ENCODE data around the gene RABGGTA.
A peak's percentile ranks its signal among the peaks of the same experiment; 100 is the strongest.

- TF ChIP-seq, protein P1, sequence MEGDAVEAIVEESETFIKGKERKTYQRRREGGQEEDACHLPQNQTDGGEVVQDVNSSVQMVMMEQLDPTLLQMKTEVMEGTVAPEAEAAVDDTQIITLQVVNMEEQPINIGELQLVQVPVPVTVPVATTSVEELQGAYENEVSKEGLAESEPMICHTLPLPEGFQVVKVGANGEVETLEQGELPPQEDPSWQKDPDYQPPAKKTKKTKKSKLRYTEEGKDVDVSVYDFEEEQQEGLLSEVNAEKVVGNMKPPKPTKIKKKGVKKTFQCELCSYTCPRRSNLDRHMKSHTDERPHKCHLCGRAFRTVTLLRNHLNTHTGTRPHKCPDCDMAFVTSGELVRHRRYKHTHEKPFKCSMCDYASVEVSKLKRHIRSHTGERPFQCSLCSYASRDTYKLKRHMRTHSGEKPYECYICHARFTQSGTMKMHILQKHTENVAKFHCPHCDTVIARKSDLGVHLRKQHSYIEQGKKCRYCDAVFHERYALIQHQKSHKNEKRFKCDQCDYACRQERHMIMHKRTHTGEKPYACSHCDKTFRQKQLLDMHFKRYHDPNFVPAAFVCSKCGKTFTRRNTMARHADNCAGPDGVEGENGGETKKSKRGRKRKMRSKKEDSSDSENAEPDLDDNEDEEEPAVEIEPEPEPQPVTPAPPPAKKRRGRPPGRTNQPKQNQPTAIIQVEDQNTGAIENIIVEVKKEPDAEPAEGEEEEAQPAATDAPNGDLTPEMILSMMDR (conservative IDR thresholded peaks at IDR 0.05 in 1 of 2, IDR thresholded peaks at IDR 0.05 in 1 of 2; ENCODE audit: low read depth in 1 of 2, low read length in 2 of 2), result peak; percentile 71 to 82
- no peak for TF ChIP-seq EZH2 (IDR thresholded peaks at IDR 0.05; ENCODE audit: low read length, missing control alignments)
Observed at GRCh38 chr14:24296341-24297157, 25.2 kb upstream of the RABGGTA start.
